ENCODE measurements around the gene SAC3D1. TPM values are rescaled to one million over a fixed set of nuclear protein-coding genes. Genes with fewer than 3 reads are reported as not detected.

The SAC3D1 gene
- total RNA-seq, 2 donors from 2014 or later, result 25.0 to 29.4 TPM

DNA sequence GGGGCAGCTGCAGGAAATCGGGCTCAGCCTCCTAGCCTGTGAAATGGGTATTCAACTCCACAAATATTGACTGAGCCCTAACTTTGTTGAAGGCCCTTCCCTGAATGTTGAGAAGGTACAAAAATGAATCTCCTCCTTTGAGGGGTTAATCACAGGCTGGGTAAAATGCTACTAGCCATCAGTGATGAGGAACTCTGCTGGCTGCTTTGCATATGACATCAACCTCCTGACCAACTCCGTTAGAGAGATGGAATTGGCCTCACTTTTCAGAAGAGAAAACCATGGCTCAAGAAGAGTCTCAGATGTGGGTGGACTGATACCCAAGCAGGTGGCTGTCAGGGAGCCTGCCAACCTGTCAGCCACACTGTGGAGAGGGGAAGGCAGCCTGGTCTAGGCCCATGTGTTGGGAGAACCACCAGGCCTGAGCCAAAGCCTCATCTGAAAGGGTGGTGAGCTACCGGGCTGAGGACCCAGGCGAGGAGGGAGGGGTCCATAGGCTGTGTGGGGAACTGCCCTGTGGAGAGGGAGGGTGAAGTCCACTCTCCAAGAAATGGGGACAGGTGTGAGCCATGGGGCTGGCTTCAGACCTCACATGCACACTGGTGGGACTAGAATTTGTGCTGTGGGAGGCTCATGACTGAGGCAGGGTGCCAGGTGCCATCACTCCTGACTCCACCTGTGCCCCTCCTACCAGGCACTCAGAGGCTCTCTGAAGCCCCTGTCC is 31.1 kb downstream of the SAC3D1 start:
- H3K9me3 ChIP-seq, result no peaks in the 10 kb centered on the region
- DNase-seq (ENCODE audit: low spot score), result no peak
- no peak overlapping the region for H3K27ac ChIP-seq
- no peaks in the 10 kb centered on the region for H3K4me1 ChIP-seq (replicated peaks)
- 54% methylated on average over 4 of the region's 4 CpGs for WGBS
- TF ChIP-seq POLR2AphosphoS5 (IDR thresholded peaks at IDR 0.05) (no peak), POLR2A (IDR thresholded peaks at IDR 0.05) (no peak)
- TF ChIP-seq, protein P1, sequence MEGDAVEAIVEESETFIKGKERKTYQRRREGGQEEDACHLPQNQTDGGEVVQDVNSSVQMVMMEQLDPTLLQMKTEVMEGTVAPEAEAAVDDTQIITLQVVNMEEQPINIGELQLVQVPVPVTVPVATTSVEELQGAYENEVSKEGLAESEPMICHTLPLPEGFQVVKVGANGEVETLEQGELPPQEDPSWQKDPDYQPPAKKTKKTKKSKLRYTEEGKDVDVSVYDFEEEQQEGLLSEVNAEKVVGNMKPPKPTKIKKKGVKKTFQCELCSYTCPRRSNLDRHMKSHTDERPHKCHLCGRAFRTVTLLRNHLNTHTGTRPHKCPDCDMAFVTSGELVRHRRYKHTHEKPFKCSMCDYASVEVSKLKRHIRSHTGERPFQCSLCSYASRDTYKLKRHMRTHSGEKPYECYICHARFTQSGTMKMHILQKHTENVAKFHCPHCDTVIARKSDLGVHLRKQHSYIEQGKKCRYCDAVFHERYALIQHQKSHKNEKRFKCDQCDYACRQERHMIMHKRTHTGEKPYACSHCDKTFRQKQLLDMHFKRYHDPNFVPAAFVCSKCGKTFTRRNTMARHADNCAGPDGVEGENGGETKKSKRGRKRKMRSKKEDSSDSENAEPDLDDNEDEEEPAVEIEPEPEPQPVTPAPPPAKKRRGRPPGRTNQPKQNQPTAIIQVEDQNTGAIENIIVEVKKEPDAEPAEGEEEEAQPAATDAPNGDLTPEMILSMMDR (IDR thresholded peaks at IDR 0.05), result no peak
- intact Hi-C loops (cut with DNase I), result no loop called here
- H3K27me3 ChIP-seq (replicated peaks; ENCODE audit: insufficient read depth), result no peaks in the 10 kb centered on the region
- H3K4me3 ChIP-seq, result no peak overlapping the region
- no peaks in the 10 kb centered on the region for H3K36me3 ChIP-seq

DNA sequence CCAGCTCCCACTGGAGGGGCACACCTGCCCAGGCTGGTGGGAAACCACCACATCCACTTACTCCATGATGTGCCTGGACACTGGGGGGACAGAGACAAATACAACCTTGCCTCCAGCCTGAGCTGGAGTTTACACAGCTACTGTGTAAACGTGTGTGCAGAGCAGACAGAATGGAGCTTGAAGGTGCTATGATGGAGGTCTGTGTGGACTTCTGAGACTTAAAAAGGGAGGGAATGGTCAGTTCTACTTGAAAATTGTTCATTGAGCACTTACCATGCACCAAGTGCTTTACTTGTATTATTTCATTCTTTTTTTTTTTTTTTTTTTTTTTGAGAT is 31.6 kb downstream of the SAC3D1 start:
- H3K27ac ChIP-seq, result no peak overlapping the region
- intact Hi-C loops (cut with DNase I), result no loop called here
- no peaks in the 10 kb centered on the region for H3K4me1 ChIP-seq (replicated peaks)
- WGBS, result 44% methylated on average over 1 of the region's 1 CpG
- no peaks in the 10 kb centered on the region for H3K9me3 ChIP-seq
- no peak for DNase-seq (ENCODE audit: low spot score)
- H3K27me3 ChIP-seq (replicated peaks; ENCODE audit: insufficient read depth), result no peaks in the 10 kb centered on the region
- TF ChIP-seq POLR2A (IDR thresholded peaks at IDR 0.05) (no peak), POLR2AphosphoS5 (IDR thresholded peaks at IDR 0.05) (no peak)
- TF ChIP-seq, protein P1 (IDR thresholded peaks at IDR 0.05), result no peak
- H3K4me3 ChIP-seq, result no peak overlapping the region
- H3K36me3 ChIP-seq, result no peaks in the 10 kb centered on the region

GRCh38 chr11:65077451-65077850 is 36.4 kb downstream of the SAC3D1 start:
- intact Hi-C loops (cut with DNase I), result no loop called here
- TF ChIP-seq POLR2A (IDR thresholded peaks at IDR 0.05), result no peak
- no peak for TF ChIP-seq POLR2AphosphoS5 (IDR thresholded peaks at IDR 0.05)
- TF ChIP-seq, protein P1 (IDR thresholded peaks at IDR 0.05), result no peak
- Histone ChIP-seq H3K27ac (no peak overlapping the region), H3K4me3 (no peak overlapping the region), H3K4me1 (replicated peaks) (no peaks in the 10 kb centered on the region), H3K9me3 (no peaks in the 10 kb centered on the region), H3K36me3 (no peaks in the 10 kb centered on the region), H3K27me3 (replicated peaks; ENCODE audit: insufficient read depth) (no peaks in the 10 kb centered on the region)
- no peak for DNase-seq (ENCODE audit: low spot score)
- 65% methylated on average over 4 of the region's 4 CpGs for WGBS

DNA sequence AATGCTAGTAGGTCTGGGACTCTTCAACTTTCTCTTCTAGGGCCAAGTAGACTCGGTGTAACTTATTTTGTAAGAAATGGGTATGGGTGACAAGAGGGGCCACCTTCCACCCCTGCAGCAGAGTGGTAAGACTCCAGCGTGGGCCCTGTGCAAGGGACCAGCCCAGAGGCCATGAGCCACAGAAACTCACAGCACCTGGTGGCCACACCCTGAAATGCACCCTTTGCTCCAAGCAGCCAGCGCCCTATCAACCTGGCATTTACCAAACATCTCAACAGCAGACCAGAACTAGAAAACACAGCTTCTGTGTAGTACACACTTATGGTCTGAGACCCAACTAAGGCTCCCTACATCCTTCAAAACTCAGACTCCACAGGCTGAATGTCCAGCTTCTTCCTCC is 37.1 kb downstream of the SAC3D1 start:
- TF ChIP-seq, protein P1 (IDR thresholded peaks at IDR 0.05), result peak; percentile 29 to 64 (median 45)
- TF ChIP-seq POLR2A (IDR thresholded peaks at IDR 0.05), result no peak
- no peaks in the 10 kb centered on the region for H3K36me3 ChIP-seq
- H3K9me3 ChIP-seq, result no peaks in the 10 kb centered on the region
- H3K4me1 ChIP-seq (replicated peaks), result no peaks in the 10 kb centered on the region
- 58% methylated on average over 3 of the region's 3 CpGs for WGBS
- no peak for DNase-seq (ENCODE audit: low spot score)
- intact Hi-C loops (cut with DNase I), result no loop called here
- no peak overlapping the region for H3K4me3 ChIP-seq
- no peak overlapping the region for H3K27ac ChIP-seq
- H3K27me3 ChIP-seq (replicated peaks; ENCODE audit: insufficient read depth), result no peaks in the 10 kb centered on the region

- H3K4me1 ChIP-seq (replicated peaks), result no peaks in the 10 kb centered on the region
- no peaks in the 10 kb centered on the region for H3K36me3 ChIP-seq
- H3K9me3 ChIP-seq, result no peaks in the 10 kb centered on the region
- WGBS, result 90% methylated on average over 9 of the region's 9 CpGs
- H3K27me3 ChIP-seq (replicated peaks; ENCODE audit: insufficient read depth), result no peaks in the 10 kb centered on the region
- no peak overlapping the region for H3K27ac ChIP-seq
- TF ChIP-seq, protein P1 (IDR thresholded peaks at IDR 0.05), result no peak
- no peak for TF ChIP-seq POLR2AphosphoS5 (IDR thresholded peaks at IDR 0.05)
- TF ChIP-seq POLR2A (IDR thresholded peaks at IDR 0.05), result no peak
- intact Hi-C loops (cut with DNase I), result no loop called here
- no peak overlapping the region for H3K4me3 ChIP-seq
- no peak for DNase-seq (ENCODE audit: low spot score)
Measured at GRCh38 chr11:65078786-65079342, 37.9 kb downstream of the SAC3D1 start.

Measured in prostate gland (tissue), 2 donors.